GM18498 (cell line): Measurements from ENCODE around the gene FECH.
"Not testable (repeated sequence)": the region's sequence is repeated elsewhere in the genome, so short reads cannot be mapped to it uniquely, and the experiment has no call there.

Experiments
- ATAC-seq: cut with Tn5 transposase; IDR thresholded peaks from one replicate; pipeline ENCODE4 v1.9.1; 2021; ENCODE audit warnings: mild to moderate bottlenecking, moderate library complexity; ENCODE audit not compliant: unreplicated experiment

FECH gene, protein sequence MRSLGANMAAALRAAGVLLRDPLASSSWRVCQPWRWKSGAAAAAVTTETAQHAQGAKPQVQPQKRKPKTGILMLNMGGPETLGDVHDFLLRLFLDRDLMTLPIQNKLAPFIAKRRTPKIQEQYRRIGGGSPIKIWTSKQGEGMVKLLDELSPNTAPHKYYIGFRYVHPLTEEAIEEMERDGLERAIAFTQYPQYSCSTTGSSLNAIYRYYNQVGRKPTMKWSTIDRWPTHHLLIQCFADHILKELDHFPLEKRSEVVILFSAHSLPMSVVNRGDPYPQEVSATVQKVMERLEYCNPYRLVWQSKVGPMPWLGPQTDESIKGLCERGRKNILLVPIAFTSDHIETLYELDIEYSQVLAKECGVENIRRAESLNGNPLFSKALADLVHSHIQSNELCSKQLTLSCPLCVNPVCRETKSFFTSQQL

DNA sequence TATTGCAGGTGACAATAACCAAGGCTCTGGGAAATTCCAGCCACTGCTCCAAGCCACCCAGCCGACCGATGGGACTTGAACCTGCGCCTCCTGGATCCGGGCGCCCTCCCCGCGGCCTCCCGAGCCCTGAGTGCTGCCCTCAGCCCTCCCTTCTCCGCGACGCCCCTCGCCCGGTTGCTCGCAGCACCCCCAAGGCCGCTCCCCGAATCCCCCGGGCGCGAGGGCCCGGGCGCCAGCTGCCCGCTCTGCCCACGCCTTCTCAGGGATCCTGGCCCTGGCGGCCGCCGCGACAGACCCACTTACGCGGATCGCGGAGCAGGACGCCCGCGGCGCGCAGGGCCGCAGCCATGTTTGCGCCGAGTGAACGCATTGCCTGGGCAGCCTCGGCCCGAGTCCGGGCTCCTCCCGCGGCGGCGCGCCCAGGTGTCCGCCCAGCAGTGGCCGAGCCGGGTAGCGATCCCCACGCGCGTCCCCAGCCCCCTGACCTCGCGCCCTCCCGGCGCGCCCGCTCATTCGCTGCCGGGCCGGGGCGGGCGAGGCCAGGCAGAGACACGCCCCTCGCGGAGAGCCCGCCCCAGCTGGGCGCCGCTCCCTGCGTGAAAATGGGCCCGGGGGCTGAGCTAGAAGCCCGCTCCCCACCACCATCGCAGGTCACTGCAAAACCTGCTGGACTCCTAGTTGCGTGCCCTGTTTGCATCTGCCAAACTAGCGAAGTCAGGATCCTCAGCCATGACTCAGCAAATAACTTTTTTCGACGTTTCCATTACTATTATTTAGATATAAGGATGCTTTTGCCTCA, at the start of gene FECH:
FECH (minus strand) TSS at position 452 of the 799 bp plus-strand sequence; CDS start at position 370, 82 bp downstream.
- peak; percentile 97 for ATAC-seq

- no peak for ATAC-seq
Observed at GRCh38 chr18:57635003-57635822, 48.7 kb upstream of the FECH start.

DNA sequence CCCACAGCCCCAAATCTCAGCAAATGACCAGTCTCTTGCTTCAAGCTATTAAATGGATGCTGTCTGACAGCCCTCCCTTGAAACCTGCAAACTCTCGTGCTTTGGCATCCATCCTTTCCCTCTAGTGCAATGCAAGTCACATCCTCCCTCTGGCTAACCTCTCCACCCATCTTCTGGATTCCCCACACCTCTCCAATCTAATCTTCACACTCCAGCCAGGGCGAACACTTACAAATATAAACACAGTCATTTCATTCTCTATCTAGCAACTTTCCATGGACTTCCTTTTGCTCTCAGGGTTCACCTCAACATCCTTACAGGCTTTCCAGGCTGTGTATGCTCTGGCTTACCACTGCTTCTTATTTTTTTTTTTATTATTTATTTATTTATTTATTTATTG, 45.2 kb upstream of the FECH start:
- no peak for ATAC-seq

DNA sequence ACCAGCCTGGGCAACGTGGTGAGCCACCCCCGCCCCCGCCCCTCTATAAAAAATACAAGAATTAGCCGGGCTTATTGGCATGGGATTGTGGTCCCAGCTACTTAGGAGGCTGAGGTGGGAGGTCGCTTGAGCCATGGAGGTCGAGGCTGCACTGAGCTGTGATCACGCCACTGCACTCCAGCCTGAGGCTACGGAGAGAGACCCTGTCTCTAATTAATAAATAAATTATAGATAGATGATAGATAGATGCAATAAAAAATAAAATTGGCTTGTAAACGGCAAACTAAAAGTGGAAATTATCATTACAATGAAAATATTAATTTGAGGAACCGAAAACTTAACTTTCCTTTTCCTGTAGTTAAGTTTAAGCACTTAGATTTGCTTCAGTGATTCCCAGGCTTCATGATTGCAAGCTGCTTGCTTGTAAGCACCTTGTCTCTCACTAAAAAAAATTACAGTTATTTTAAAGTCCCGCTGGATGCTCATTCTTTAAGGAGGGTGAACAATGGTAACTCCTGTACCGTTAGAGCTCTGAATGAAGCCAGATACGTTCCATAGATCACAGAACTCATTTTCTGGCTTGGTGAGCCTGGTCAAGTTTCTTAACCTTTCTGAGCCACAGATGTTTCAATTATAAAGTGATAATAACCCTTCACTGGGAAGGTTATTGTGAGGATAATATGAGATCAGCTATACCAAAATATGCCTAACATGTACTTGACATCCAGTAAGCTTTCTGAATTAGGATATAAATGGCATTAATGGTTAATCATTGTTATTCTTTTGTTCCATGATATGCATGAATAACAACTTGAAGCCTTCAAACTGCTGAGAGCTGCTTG, 44.5 kb upstream of the FECH start:
- ATAC-seq = peak; percentile 42

DNA sequence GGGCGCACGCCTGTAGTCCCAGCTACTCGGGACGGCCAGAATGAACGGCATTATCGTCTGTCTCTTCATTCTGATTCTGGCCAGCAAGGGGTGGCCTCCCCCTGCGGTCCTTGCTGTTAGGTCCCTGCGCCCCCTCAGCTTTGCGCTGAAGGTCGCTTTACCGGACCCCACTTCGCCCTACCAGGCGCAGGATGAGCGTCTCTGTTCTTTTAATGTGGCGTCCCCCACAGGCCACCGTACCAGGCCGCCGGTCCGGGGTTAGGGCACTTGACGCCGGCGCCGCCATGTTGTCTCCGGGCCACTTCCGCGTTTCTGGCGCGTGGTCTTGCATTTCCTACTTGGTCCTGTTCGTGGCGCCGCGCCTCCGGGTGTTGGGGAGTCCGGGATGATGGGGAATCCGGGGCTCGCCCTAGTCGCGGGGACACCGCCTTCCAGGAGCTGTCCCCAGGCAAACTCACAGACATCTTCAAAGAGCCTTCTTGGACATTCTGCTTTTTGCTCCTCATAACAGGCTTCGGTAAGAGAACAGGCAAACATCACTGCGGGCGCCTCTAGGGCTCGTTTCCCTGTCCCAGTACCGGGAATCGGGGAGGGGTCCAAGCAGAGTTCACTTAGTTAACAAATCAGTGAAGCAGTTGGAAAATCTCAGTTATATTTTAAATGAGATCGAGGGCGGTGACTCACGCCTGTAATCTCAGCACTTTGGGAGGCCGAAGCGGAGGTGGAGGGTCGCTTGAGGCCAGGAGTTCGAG, 43.7 kb upstream of the FECH start:
- peak; percentile 88 for ATAC-seq

DNA sequence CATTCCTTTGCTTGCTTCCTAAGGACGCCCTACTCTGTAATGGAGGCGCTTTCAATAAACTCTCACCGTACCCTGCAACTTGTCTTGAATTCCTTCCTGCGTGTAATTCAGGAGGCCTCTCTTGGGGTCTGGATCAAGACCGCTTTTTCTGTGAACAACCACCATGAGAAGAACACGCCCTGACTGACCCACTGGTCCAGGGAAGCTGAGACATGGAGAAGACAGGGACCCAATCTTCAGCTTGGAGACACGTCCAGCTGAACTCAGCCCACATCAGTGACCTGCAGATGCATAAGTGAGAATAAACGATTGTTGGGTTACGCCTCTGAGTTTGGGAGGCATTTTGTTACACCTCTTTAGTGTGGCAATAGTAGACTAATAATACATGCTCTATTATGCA, 42.9 kb upstream of the FECH start:
- no peak for ATAC-seq

GRCh38 chr18:57627488-57627887, 41.0 kb upstream of the FECH start:
- ATAC-seq = no peak

DNA sequence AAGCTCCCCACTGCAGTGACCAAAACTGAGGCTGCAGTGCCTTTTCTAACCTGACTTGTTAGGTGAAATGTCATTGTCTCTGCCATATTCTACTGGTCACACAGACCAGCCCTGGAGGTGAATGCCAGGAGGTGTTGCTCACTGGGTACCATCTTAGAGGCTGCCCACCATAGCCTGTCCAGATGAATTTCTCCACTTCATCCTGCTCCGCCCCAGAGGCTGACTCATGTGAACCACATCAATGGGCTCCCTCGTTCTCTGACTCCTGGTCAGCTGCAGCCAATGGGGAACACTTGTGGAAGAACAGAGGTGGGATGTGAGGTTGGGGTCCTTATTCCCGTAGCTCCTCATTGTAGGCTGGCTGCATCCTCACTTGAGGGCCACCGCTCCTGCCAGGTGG, 38.5 kb upstream of the FECH start:
- no peak for ATAC-seq

DNA sequence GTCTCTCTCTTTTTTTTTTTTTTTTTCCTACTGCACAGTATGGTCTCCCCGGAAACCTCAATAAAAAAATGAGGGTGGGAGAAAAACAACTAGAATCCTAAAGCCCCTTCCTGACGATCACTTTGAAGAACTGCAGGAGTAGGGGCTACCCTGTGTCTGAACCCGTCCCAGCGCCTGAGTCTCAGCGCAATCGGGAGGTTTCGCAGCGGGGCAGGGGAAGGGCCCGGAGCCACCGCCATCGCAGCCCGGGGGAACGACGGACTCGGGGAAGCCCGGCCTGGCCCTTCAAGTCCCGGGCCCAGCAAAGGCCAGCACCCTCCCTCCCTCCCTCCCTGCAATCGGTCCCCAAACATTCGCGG, 34.7 kb upstream of the FECH start:
- ATAC-seq = peak; percentile 13

- no peak for ATAC-seq
Observed at GRCh38 chr18:57619876-57620275, 33.4 kb upstream of the FECH start.

DNA sequence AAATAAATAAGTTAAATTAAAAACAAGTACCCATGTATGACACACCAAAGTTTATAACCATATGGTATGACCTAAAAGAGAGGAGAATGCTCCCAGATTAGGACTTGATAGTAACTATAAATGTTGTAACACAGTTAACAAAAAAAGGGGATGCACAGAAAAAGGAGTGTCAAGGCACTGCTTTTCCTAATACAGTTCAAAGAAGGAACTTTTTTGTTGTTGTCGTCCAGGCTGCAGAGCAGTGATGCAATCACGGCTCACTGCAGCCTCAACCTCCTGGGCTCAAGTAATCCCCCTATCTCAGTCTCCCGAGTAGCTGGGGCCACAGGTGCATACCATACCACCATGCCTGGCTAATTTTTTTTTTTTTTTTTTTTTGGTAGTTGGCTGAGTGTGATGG, 32.4 kb upstream of the FECH start:
- no peak for ATAC-seq

DNA sequence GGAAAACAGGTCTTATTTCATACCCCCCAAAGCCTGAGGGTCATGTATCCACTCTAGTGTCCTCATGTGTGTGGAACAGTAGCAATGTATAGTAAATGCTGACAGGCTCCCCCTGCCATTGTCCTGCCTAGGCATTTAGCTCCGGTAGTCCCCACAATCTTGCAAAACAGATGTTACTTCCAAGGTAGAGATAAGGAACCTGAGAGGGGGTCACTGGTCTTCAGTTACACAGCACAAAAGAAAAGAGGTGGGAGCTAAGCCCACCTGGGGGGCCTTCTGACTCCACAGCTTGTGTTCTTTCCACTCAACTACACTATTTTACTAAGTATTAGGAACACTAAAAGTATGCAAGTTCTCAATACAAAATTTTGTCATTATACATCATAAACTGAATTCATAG, 17.4 kb upstream of the FECH start:
- ATAC-seq = no peak

DNA sequence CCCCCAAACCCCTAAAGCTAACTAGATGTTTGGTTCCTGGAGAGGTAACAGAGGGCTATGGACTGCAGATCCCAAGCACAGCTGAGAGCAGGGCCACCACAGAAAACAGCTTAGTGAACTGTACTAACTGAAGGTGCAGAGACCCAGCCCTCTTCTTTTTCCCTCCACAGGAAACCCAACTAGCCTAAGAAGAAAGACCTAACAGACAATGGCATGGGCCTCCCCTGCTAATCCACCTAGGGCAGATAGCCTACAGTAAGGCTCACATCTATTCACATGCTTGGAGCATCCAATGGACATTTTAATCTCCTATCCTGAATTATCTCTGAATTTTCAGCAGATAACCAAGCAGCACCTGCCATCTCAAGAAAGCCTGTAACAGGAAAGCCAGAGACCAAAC, 8.8 kb upstream of the FECH start:
- ATAC-seq = no peak

DNA sequence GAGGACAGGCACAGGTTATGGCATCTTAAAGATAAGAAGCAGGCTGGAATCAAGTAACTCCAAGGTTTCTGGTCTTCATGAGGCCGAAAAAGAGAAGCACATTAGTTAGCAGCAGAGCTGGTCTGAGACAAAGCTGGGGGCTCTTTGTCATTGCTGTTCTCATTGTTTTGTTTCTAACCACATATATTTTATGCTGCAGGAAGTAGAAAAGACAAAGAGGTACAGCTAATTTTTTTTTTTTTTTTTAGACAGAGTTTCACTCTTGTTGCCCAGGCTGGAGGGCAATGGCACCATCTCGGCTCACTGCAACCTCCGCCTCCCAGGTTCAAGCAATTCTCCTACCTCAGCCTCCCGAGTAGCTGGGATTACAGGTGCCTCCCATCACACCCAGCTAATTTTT, 6.2 kb upstream of the FECH start:
- not testable (repeated sequence) for ATAC-seq

DNA sequence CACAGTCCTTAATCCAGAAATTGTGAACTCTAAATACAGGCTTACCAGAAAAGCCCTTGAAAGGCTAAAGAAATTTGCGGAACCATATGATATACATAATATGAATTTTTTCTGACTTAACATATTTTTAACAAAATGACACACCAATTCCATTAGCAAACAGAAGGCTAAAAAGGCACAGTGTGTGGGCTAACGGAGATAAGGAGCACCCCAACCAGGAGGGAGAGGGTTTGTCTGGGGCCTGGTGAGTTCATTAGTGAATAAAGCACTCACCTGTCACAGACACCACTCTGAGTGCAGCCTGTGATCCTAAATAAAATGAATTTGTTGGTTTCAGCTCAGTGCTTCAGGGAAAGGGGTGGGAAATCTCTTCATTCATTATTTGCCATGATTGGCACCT, 2.7 kb upstream of the FECH start:
- ATAC-seq = no peak

DNA sequence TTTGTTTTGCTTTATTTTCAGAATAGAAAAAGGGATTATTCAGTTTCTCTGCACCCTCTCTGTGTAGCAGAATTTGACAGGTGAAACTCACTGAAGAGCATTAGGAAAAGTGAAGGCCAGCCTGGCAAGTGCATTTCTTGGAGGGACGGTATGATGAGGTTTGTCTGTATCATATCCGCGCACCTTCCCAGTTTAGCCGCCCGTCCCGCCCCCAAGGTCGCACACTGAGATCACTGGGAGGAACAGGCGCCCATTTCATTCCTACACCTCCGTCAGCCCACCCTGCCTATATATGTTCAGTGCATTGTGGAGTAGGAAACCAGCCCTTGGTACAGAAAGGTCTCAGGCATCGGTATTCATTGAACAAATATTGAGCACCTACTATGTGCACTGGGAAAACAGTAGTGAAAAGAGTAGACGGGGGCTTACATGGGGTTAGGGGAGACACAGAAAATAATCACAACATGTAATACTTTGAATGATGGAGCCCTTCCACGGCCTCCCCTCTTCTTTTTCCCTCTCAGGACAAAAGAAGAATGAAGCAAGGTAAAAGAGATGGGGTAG, 678 bp upstream of the FECH start:
- ATAC-seq = no peak

- no peak for ATAC-seq
Observed at GRCh38 chr18:57585855-57586250, 649 bp downstream of the FECH start.

DNA sequence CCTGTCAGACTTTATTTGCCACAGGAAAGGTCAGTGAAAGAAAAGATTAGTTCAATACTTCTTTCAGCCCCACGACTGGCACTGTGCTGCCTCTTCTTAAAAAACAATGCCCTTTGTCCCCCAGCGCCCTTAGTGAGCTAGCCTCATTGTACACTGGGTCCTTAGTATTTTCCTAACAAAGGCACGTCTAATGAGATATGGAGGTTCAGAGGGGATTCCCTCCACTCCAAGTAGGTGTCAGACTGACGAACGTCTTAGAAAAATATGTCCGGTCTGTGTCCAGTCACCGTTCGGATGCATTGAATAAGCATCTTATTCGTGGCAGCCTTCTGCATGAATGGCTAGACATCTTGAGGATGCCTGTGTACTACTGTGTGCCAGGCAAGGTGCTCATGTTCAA, 1.1 kb downstream of the FECH start:
- ATAC-seq = no peak

GRCh38 chr18:57584444-57584843, 2.1 kb downstream of the FECH start:
- no peak for ATAC-seq
